LNCAP (cell line): ENCODE results near the gene EPHA4.

Experiments used
- CTCF ChIP-seq: fragments of 450-650 bp; IDR thresholded peaks from 2 replicates; pipeline ENCODE4 v1.5.1; 2017; ENCODE audit warnings: mild to moderate bottlenecking

The EPHA4 gene

GRCh38 chr2:221429741-221430491 is 142.2 kb downstream of the EPHA4 start:
- TF ChIP-seq CTCF, result no peak

GRCh38 chr2:221428896-221429295 is 143.2 kb downstream of the EPHA4 start:
- TF ChIP-seq CTCF, result no peak

- TF ChIP-seq CTCF, result no peak
Measured at GRCh38 chr2:221426929-221427328, 145.2 kb downstream of the EPHA4 start.

- TF ChIP-seq CTCF, result no peak
Measured at GRCh38 chr2:221425891-221426290, 146.2 kb downstream of the EPHA4 start.

- TF ChIP-seq CTCF, result no peak
Measured at GRCh38 chr2:221425353-221425752, 146.8 kb downstream of the EPHA4 start.

GRCh38 chr2:221423210-221423804 is 148.8 kb downstream of the EPHA4 start:
- TF ChIP-seq CTCF, result no peak

GRCh38 chr2:221422516-221423209 is 149.4 kb downstream of the EPHA4 start:
- no peak for TF ChIP-seq CTCF
